Measurements from ENCODE around the gene CLEC16A. TPM values are rescaled to one million over a fixed set of nuclear protein-coding genes. Genes with fewer than 3 reads are reported as not detected.

Gene CLEC16A
- total RNA-seq, 4 donors from 2014 or later: 29.5 to 58.8 (median 48.4) TPM

- intact Hi-C loops (cut with DNase I): no loop called here
- H3K27me3 ChIP-seq: no peaks in the 10 kb centered on the region
- H3K9me3 ChIP-seq: no peaks in the 10 kb centered on the region
- DNase-seq: no peak
- 71 to 77% methylated on average over 14 to 16 of the region's 16 CpGs for WGBS, 2 donors
- TF ChIP-seq, protein P1, sequence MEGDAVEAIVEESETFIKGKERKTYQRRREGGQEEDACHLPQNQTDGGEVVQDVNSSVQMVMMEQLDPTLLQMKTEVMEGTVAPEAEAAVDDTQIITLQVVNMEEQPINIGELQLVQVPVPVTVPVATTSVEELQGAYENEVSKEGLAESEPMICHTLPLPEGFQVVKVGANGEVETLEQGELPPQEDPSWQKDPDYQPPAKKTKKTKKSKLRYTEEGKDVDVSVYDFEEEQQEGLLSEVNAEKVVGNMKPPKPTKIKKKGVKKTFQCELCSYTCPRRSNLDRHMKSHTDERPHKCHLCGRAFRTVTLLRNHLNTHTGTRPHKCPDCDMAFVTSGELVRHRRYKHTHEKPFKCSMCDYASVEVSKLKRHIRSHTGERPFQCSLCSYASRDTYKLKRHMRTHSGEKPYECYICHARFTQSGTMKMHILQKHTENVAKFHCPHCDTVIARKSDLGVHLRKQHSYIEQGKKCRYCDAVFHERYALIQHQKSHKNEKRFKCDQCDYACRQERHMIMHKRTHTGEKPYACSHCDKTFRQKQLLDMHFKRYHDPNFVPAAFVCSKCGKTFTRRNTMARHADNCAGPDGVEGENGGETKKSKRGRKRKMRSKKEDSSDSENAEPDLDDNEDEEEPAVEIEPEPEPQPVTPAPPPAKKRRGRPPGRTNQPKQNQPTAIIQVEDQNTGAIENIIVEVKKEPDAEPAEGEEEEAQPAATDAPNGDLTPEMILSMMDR (IDR thresholded peaks at IDR 0.05): no peak
- TF ChIP-seq POLR2A (IDR thresholded peaks at IDR 0.05): no peak
- H3K36me3 ChIP-seq: no peaks in the 10 kb centered on the region
- H3K4me1 ChIP-seq: peaks cover 0 to 5% of the 10 kb centered on the region in 2 donors
- H3K4me3 ChIP-seq (replicated peaks in 1 of 3): no peak overlapping the region
- H3K27ac ChIP-seq: no peak overlapping the region
Observed at GRCh38 chr16:11211977-11212797, 267.8 kb downstream of the CLEC16A start.

DNA sequence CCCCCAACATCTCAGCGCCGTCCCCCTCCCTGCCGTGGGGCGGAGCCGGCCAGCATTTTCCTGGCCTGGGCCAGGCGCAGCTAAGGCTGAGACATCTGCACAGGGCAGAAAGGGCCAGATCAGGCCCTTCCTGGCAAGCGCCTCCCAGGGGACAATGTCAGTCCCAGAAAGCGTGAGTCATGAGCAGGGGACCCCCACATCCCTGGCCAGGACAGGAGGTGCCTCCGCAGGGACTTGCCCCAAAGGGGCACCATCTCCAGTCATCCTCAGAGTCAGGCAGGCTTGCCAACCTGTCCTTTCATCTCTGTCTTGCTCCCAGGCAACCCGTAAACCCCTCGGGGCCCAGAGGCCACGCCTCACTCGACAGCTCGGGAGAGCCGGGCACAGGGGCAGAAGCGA is 268.4 kb downstream of the CLEC16A start:
- Histone ChIP-seq H3K4me3 (replicated peaks in 1 of 3) (no peak overlapping the region), H3K36me3 (no peaks in the 10 kb centered on the region), H3K27me3 (no peaks in the 10 kb centered on the region), H3K4me1 (peaks cover 0 to 5% of the 10 kb centered on the region in 2 donors), H3K27ac (no peak overlapping the region), H3K9me3 (no peaks in the 10 kb centered on the region)
- no peak for DNase-seq
- TF ChIP-seq, protein P1 (IDR thresholded peaks at IDR 0.05): no peak
- no peak for TF ChIP-seq POLR2A (IDR thresholded peaks at IDR 0.05)
- intact Hi-C loops (cut with DNase I): no loop called here
- 72 to 100% methylated on average over 3 to 14 of the region's 16 CpGs for WGBS, 2 donors

- DNase-seq: no peak
- Histone ChIP-seq H3K36me3 (no peaks in the 10 kb centered on the region), H3K27ac (no peak overlapping the region), H3K27me3 (no peaks in the 10 kb centered on the region), H3K4me1 (peaks cover 0 to 5% of the 10 kb centered on the region in 2 donors), H3K9me3 (no peaks in the 10 kb centered on the region), H3K4me3 (replicated peaks in 1 of 3) (no peak overlapping the region)
- no peak for TF ChIP-seq POLR2A (IDR thresholded peaks at IDR 0.05)
- intact Hi-C loops (cut with DNase I): no loop called here
- WGBS, 2 donors: 94 to 100% methylated on average over 2 to 3 of the region's 5 CpGs
Observed at GRCh38 chr16:11213373-11213772, 269.0 kb downstream of the CLEC16A start.

- intact Hi-C loops (cut with DNase I): no loop called here
- no peak for DNase-seq
- Histone ChIP-seq H3K9me3 (no peaks in the 10 kb centered on the region), H3K4me3 (replicated peaks in 1 of 3) (no peak overlapping the region), H3K36me3 (no peaks in the 10 kb centered on the region), H3K4me1 (peaks cover 0 to 5% of the 10 kb centered on the region in 2 donors), H3K27me3 (no peaks in the 10 kb centered on the region), H3K27ac (no peak overlapping the region)
- TF ChIP-seq, protein P1 (IDR thresholded peaks at IDR 0.05): no peak
- no peak for TF ChIP-seq POLR2A (IDR thresholded peaks at IDR 0.05)
- WGBS, 2 donors: 87 to 92% methylated on average over 7 of the region's 7 CpGs
Observed at GRCh38 chr16:11213799-11214198, 269.4 kb downstream of the CLEC16A start.

DNA sequence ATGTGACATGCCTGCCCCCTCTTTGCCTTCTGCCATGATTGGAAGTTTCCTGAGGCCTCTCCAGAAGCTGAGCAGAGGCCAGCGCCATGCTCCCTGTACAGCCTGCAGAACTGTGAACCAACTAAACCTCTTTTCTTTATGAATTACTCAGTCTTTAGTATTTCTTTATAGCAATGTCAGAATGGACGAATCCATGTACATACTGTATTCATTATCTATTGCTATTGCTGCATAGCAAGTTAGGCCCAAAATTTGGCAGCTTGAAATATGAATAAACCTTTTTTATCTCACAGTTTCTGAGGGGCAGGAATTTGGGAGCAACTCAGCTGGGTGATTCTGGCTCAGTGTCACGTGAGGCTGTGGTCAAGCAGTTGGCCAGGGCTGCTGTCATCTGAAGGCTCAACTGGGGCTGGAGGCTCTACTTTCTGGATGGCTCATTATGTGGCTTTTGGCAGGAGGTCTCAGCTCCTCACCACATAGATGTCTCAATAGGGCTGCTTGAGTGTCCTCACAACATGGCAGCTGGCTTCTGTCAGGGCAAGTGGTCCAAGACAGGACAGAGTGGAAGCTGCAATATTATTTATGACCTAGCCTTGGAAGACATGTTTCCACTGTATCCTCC is 271.7 kb downstream of the CLEC16A start:
- 92 to 95% methylated on average over 3 of the region's 3 CpGs for WGBS, 2 donors
- Histone ChIP-seq H3K27me3 (no peaks in the 10 kb centered on the region), H3K36me3 (no peaks in the 10 kb centered on the region), H3K9me3 (no peaks in the 10 kb centered on the region), H3K4me3 (replicated peaks in 1 of 3) (no peak overlapping the region), H3K27ac (no peak overlapping the region), H3K4me1 (no peaks in the 10 kb centered on the region)
- intact Hi-C loops (cut with DNase I): no loop called here
- DNase-seq: no peak
- TF ChIP-seq, protein P1 (IDR thresholded peaks at IDR 0.05): no peak

Data from thyroid gland (tissue), 4 donors.